ENCODE data around the gene DNAAF3.

DNAAF3 gene

DNA sequence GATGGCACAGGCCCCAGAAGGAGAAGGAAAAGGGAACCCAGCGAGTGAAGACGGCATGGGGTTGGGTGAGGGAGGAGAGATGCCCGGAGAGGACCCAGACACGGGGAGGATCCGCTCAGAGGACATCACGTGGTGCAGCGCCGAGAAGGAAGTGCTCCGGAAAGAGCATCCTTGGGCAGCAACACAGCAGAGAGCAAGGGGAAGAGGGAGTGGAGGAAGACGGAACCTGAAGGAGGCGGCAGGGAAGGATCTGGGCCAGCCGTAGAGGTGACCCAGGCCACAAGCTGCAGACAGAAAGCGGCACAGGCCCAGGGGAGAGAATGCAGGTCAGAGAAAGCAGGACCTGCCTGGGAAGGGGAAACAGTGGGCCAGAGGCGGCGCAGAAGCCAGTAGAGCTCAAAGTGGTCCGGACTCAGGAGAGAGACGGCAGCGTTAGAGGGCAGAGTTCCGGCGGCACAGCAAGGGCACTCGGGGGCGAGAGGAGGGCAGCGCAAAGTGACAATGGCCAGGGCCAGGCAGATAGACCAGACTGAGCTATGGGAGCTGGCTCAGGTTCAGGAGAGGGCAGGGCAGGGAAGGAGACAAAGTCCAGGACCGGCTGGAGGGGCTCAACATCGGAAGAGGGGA, 50.1 kb downstream of the DNAAF3 start:
- DNase-seq (ENCODE audit: low read depth), result peak; percentile 39

GRCh38 chr19:55115446-55116065, 50.9 kb downstream of the DNAAF3 start:
- no peak for DNase-seq (ENCODE audit: low read depth)

DNA sequence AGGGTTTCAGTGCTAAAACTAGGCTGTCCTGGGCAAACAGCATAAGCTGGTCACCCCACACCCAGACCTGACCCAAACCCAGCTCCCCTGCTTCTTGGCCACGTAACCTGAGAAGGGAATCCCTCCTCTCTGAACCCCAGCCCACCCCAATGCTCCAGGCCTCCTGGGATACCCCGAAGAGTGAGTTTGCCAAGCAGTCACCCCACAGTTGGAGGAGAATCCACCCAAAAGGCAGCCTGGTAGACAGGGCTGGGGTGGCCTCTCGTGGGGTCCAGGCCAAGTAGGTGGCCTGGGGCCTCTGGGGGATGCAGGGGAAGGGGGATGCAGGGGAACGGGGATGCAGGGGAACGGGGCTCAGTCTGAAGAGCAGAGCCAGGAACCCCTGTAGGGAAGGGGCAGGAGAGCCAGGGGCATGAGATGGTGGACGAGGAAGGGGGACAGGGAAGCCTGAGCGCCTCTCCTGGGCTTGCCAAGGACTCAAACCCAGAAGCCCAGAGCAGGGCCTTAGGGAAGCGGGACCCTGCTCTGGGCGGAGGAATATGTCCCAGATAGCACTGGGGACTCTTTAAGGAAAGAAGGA, 51.8 kb downstream of the DNAAF3 start:
- no peak for DNase-seq (ENCODE audit: low read depth)

DNA sequence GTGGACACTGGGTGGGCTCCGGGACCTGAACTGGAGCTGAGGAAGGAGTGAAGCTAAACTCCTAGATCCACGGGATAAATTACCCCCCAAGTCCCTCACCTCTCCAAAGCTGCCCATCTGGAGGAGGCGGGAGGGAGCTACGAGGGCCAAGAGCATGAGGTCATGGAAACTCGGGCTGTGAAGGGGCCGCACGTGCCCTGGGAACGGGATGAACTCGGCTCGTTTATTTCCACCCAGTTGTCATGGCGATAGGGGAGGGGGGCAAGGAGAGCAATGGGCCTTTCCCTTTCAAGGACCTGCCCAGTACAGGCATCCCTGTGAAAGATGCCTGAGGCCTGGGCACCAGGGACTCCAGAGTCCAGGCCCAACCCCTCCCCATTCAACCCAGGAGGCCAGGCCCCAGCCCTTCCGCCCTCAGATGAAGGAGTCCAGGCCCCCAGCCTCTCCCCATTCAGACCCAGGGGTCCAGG, 52.8 kb downstream of the DNAAF3 start:
- no peak for DNase-seq (ENCODE audit: low read depth)

GRCh38 chr19:55112777-55113569, 53.4 kb downstream of the DNAAF3 start:
- DNase-seq (ENCODE audit: low read depth), result no peak

GRCh38 chr19:55112246-55112776, 54.1 kb downstream of the DNAAF3 start:
- no peak for DNase-seq (ENCODE audit: low read depth)

GRCh38 chr19:55111238-55111831, 55.1 kb downstream of the DNAAF3 start:
- no peak for DNase-seq (ENCODE audit: low read depth)

- no peak for DNase-seq (ENCODE audit: low read depth)
Measured at GRCh38 chr19:55109527-55110291, 56.7 kb downstream of the DNAAF3 start.
